ENCODE measurements around the gene HNRNPA2B1.

GRCh38 chr7:26200444-26201246 is at the start of gene HNRNPA2B1:
- no peak for TF ChIP-seq CTCF (IDR thresholded peaks at IDR 0.05; ENCODE audit: low read depth, low read length)
- TF ChIP-seq EZH2phosphoT487 (IDR thresholded peaks at IDR 0.05; ENCODE audit: low read depth): no peak
